ENCODE results near the gene MYLK4. TPM values are rescaled to one million over a fixed set of nuclear protein-coding genes. Genes with fewer than 3 reads are reported as not detected.
A peak's percentile ranks its signal among the peaks of the same experiment; 100 is the strongest.

Gene MYLK4
- total and polyA plus RNA-seq, 9 donors, result 0.24 to 0.83 (median 0.50) TPM

DNA sequence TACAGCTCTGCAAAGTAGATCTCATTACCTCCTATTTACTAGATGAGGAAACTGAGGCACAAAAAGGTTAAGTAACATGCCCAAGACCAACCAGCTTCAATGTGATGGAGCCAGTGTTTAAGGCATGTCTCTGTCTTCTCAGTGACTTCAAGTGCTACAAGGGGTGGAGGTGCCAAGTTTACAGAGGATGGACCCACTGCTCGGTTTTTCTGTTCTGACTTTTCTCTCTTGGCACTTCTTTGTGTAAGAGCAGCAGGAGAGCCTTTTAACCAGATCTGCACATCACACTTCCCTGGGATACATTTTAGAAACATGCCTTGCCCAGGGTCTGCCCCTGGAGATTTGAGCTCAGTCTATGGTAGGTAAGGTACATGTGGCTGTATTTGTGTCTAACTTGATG, 24.3 kb upstream of the MYLK4 start:
- WGBS, 3 donors, result 91 to 97% (median 94%) methylated on average over 1 of the region's 1 CpG
- peaks cover 8% of the 10 kb centered on the region for H3K4me1 ChIP-seq (ENCODE audit: insufficient read depth)
- DNase-seq, result no peak
- no peaks in the 10 kb centered on the region for H3K27me3 ChIP-seq
- no peak overlapping the region for H3K27ac ChIP-seq
- TF ChIP-seq POLR2A (IDR thresholded peaks at IDR 0.05) (no peak), EP300 (IDR thresholded peaks at IDR 0.05) (no peak)
- TF ChIP-seq, protein P1, sequence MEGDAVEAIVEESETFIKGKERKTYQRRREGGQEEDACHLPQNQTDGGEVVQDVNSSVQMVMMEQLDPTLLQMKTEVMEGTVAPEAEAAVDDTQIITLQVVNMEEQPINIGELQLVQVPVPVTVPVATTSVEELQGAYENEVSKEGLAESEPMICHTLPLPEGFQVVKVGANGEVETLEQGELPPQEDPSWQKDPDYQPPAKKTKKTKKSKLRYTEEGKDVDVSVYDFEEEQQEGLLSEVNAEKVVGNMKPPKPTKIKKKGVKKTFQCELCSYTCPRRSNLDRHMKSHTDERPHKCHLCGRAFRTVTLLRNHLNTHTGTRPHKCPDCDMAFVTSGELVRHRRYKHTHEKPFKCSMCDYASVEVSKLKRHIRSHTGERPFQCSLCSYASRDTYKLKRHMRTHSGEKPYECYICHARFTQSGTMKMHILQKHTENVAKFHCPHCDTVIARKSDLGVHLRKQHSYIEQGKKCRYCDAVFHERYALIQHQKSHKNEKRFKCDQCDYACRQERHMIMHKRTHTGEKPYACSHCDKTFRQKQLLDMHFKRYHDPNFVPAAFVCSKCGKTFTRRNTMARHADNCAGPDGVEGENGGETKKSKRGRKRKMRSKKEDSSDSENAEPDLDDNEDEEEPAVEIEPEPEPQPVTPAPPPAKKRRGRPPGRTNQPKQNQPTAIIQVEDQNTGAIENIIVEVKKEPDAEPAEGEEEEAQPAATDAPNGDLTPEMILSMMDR (IDR thresholded peaks at IDR 0.05), result no peak
- H3K9me3 ChIP-seq, result no peaks in the 10 kb centered on the region
- intact Hi-C loops (cut with DNase I), result no loop called here
- no peak overlapping the region for H3K4me3 ChIP-seq
- H3K36me3 ChIP-seq, result no peaks in the 10 kb centered on the region

DNA sequence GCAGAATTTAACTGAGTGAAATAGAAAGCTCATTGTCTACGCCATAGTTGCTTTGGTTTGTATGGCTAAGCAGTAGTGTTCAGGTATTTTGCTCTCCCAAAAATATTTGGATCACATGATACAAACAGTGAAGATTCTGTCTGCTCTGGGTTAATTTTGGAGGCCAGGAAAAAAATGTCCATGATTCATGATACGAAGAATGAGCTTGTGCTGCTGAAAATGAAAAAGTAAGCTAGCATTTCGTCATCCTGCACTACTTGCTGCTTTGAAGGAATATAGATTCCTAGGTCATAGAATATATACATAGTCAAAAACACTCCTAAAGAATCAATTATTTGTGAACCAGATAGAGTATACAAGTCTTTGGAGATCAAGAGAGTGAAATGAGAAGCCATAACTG, 22.7 kb upstream of the MYLK4 start:
- H3K36me3 ChIP-seq, result no peaks in the 10 kb centered on the region
- H3K9me3 ChIP-seq, result no peaks in the 10 kb centered on the region
- intact Hi-C loops (cut with DNase I), result no loop called here
- H3K4me3 ChIP-seq, result no peak overlapping the region
- H3K27me3 ChIP-seq, result no peaks in the 10 kb centered on the region
- TF ChIP-seq EP300 (IDR thresholded peaks at IDR 0.05) (no peak), POLR2A (IDR thresholded peaks at IDR 0.05) (no peak)
- TF ChIP-seq, protein P1 (IDR thresholded peaks at IDR 0.05), result no peak
- 27 to 63% (median 45%) methylated on average over 3 of the region's 3 CpGs for WGBS, 3 donors
- no peak for DNase-seq
- H3K27ac ChIP-seq, result no peak overlapping the region
- H3K4me1 ChIP-seq (ENCODE audit: insufficient read depth), result peaks cover 9% of the 10 kb centered on the region

DNA sequence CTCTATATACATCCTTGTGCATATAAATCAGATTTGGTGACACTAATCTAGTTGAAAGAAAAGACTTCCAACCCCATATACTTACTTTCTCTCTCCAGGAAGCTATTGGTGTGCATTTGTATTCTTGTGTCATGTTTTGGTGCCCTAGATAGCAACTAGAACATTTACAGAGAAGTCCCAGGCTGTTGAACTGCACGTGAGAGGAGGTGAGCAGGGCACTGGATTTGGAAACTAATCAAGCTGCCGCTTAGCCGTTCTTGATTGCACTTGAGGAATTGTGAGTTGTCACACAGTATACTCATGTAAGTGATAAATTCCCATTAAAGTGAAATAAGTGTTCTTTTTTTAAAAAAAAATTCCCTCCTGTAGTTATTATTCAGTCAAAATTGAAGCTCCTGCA, 22.1 kb upstream of the MYLK4 start:
- 78 to 81% (median 80%) methylated on average over 3 of the region's 3 CpGs for WGBS, 3 donors
- Histone ChIP-seq H3K4me1 (ENCODE audit: insufficient read depth) (peaks cover 9% of the 10 kb centered on the region), H3K36me3 (no peaks in the 10 kb centered on the region), H3K4me3 (no peak overlapping the region), H3K27me3 (no peaks in the 10 kb centered on the region), H3K27ac (no peak overlapping the region), H3K9me3 (no peaks in the 10 kb centered on the region)
- intact Hi-C loops (cut with DNase I), result no loop called here
- DNase-seq, result no peak
- TF ChIP-seq POLR2A (IDR thresholded peaks at IDR 0.05) (no peak), EP300 (IDR thresholded peaks at IDR 0.05) (no peak)

DNA sequence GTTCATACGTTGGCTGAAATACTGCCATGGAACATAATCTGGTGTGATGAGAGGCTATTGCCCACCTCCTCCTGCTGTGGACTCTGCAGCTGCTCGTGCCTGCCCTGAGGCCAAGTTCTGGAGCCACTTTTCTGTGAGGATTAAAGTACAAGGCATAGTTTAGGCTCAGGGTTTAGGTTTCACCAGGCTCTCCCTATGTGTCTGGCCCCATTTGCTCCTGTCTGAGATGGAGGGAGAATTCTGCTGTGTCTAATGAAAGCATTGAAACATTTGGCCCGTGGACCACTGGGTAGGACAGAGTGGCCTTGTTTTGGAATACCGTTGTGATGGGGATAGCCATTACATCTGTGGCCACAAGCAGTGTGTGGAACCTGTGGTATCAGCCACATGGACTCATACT, 20.4 kb upstream of the MYLK4 start:
- H3K4me1 ChIP-seq (ENCODE audit: insufficient read depth), result peaks cover 10% of the 10 kb centered on the region
- no peak overlapping the region for H3K27ac ChIP-seq
- H3K4me3 ChIP-seq, result no peak overlapping the region
- no peaks in the 10 kb centered on the region for H3K9me3 ChIP-seq
- no peaks in the 10 kb centered on the region for H3K36me3 ChIP-seq
- TF ChIP-seq POLR2A (IDR thresholded peaks at IDR 0.05), result no peak
- TF ChIP-seq EP300 (IDR thresholded peaks at IDR 0.05), result no peak
- TF ChIP-seq, protein P1 (IDR thresholded peaks at IDR 0.05), result no peak
- intact Hi-C loops (cut with DNase I), result no loop called here
- 90 to 97% (median 90%) methylated on average over 4 of the region's 4 CpGs for WGBS, 3 donors
- no peak for DNase-seq
- no peaks in the 10 kb centered on the region for H3K27me3 ChIP-seq

DNA sequence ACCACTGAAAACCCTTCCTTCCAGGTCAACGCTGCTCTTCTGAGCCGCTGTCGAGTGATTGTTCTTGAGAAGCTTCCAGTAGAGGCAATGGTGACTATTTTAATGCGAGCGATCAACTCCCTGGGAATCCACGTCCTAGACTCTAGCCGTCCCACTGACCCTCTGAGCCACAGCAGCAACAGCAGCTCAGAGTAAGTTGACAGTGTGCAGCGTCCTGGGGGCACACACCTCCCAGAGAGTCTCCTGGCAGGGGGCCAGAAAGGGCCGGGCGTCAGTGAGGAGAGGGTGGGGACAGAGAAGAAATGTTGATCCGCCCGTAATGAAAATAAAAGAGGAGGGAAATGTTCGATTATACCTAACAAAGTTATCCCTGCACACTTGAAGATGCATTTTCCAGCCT, 19.4 kb upstream of the MYLK4 start:
- peaks cover 10% of the 10 kb centered on the region for H3K4me1 ChIP-seq (ENCODE audit: insufficient read depth)
- no peaks in the 10 kb centered on the region for H3K36me3 ChIP-seq
- intact Hi-C loops (cut with DNase I), result no loop called here
- H3K9me3 ChIP-seq, result no peaks in the 10 kb centered on the region
- no peak for TF ChIP-seq EP300 (IDR thresholded peaks at IDR 0.05)
- TF ChIP-seq, protein P1 (IDR thresholded peaks at IDR 0.05), result no peak
- TF ChIP-seq POLR2A (IDR thresholded peaks at IDR 0.05), result no peak
- no peak overlapping the region for H3K27ac ChIP-seq
- DNase-seq, result peak in 1 of 5 donors; percentile 46
- WGBS, 3 donors, result 70 to 71% (median 71%) methylated on average over 13 of the region's 13 CpGs
- no peaks in the 10 kb centered on the region for H3K27me3 ChIP-seq
- no peak overlapping the region for H3K4me3 ChIP-seq
